Melanocyte of skin (primary cell): ENCODE measurements around the gene NTRK3. TPM values are rescaled to one million over a fixed set of nuclear protein-coding genes. Genes with fewer than 3 reads are reported as not detected.

Source experiments
- small RNA-seq, 2 donors: library from RNA; depleted of rRNA; stranded (forward); fragments of <200 nt; gene quantifications; one replicate each; pipeline ENCODE3, GENCODE V24; 2012
- total RNA-seq, 2 donors: library from RNA; depleted of rRNA; stranded (reverse); fragments of >200 nt; gene quantifications; 2 replicates each; pipeline ENCODE4 v1.2.3, GENCODE V29; 2012

The NTRK3 gene
- not detected for total RNA-seq

GRCh38 chr15:88256279-88257230 lies at the start of gene NTRK3:
TSS of gene NTRK3 (minus strand) at chr15:88256739. CDS start at chr15:88256153, 586 bp downstream.

Small RNA genes within 50 kb of the gene (small RNA-seq; reads per million reads assigned to genes)
- gene MED28P6, result 0 reads per million in 2 donors

Other genes starting within 250 kb of the NTRK3 start
- 10 to 100 TPM; 13.8 to 24.6 TPM for gene MRPL46, start 210.6 kb upstream of the NTRK3 start, total RNA-seq
- 10 to 100 TPM; 24.4 to 68.9 TPM for gene MRPS11, start 211.0 kb upstream of the NTRK3 start, total RNA-seq